ENCODE measurements around the gene LCK. TPM values are rescaled to one million over a fixed set of nuclear protein-coding genes. Genes with fewer than 3 reads are reported as not detected.
"Not testable (repeated sequence)": the region's sequence is repeated elsewhere in the genome, so short reads cannot be mapped to it uniquely, and the experiment has no call there.

LCK gene
- total RNA-seq, 2 experiments from 2014 or later: 460 to 472 TPM

GRCh38 chr1:32266921-32267591 is 16.0 kb downstream of the LCK start:
- peaks cover 34% of the 10 kb centered on the region for H3K36me3 Mint-ChIP-seq
- peak overlapping the region; percentile 99 for H3K27ac Mint-ChIP-seq
- H3K27me3 Mint-ChIP-seq: no peaks in the 10 kb centered on the region
- peaks cover 48% of the 10 kb centered on the region for H3K4me1 Mint-ChIP-seq
- DNase-seq (no peak), ATAC-seq (ENCODE audit: low read depth) (peak; percentile 44)
- no peaks in the 10 kb centered on the region for H3K9me3 Mint-ChIP-seq
- POLR2A ChIA-PET: interaction anchor here (0.6 to 16.7 kb wide), 5 partner anchors 11 to 54 kb away, joined by 3 to 183 read pairs (median 7); partner anchors contain the start of genes HDAC1 and LCK
- peak overlapping the region; percentile 90 for H3K4me3 Mint-ChIP-seq

GRCh38 chr1:32269744-32270143 is 18.7 kb downstream of the LCK start:
- peaks cover 46% of the 10 kb centered on the region for H3K36me3 Mint-ChIP-seq
- H3K27ac Mint-ChIP-seq: peak overlapping the region; percentile 68
- POLR2A ChIA-PET: interaction anchor here (0.7 to 16.7 kb wide), 6 partner anchors 11 to 142 kb away, joined by 3 to 183 read pairs (median 4); partner anchors contain the start of gene LCK
- DNase-seq (no peak), ATAC-seq (ENCODE audit: low read depth) (no peak)
- no peaks in the 10 kb centered on the region for H3K9me3 Mint-ChIP-seq
- no peak overlapping the region for H3K4me3 Mint-ChIP-seq
- no peaks in the 10 kb centered on the region for H3K27me3 Mint-ChIP-seq
- H3K4me1 Mint-ChIP-seq: peaks cover 59% of the 10 kb centered on the region

- Mint-ChIP-seq H3K4me1 (peaks cover 54% of the 10 kb centered on the region), H3K4me3 (peak overlapping the region; percentile 83), H3K9me3 (no peaks in the 10 kb centered on the region), H3K27ac (peak overlapping the region; percentile 91), H3K27me3 (no peaks in the 10 kb centered on the region), H3K36me3 (peaks cover 51% of the 10 kb centered on the region)
- ATAC-seq (ENCODE audit: low read depth) (peak; percentile 3), DNase-seq (no peak)
- POLR2A ChIA-PET: interaction anchor here (0.7 to 16.7 kb wide), 11 partner anchors 8 to 52 kb away, joined by 3 to 183 read pairs (median 5); partner anchors contain the start of genes HDAC1 and LCK
Measured at GRCh38 chr1:32272557-32273390, 21.7 kb downstream of the LCK start.

- ATAC-seq (ENCODE audit: low read depth) (peak; percentile 80), DNase-seq (peak; percentile 70)
- peak overlapping the region; percentile 83 for H3K4me3 Mint-ChIP-seq
- H3K4me1 Mint-ChIP-seq: peaks cover 56% of the 10 kb centered on the region
- H3K36me3 Mint-ChIP-seq: peaks cover 60% of the 10 kb centered on the region
- H3K27ac Mint-ChIP-seq: peak overlapping the region; percentile 91
- no peaks in the 10 kb centered on the region for H3K27me3 Mint-ChIP-seq
- H3K9me3 Mint-ChIP-seq: no peaks in the 10 kb centered on the region
- POLR2A ChIA-PET: interaction anchor here (0.5 to 2.4 kb wide), 11 partner anchors 9 to 516 kb away, joined by 3 to 14 read pairs (median 4); partner anchors contain the start of genes HDAC1 and LCK
Measured at GRCh38 chr1:32273391-32274208, 22.5 kb downstream of the LCK start.

- DNase-seq (no peak), ATAC-seq (ENCODE audit: low read depth) (no peak)
- peak overlapping the region; percentile 91 for H3K27ac Mint-ChIP-seq
- H3K27me3 Mint-ChIP-seq: no peaks in the 10 kb centered on the region
- peaks cover 71% of the 10 kb centered on the region for H3K36me3 Mint-ChIP-seq
- no peaks in the 10 kb centered on the region for H3K9me3 Mint-ChIP-seq
- POLR2A ChIA-PET: interaction anchor here (0.8 to 2.4 kb wide), 10 partner anchors 12 to 61 kb away, joined by 3 to 14 read pairs (median 4); partner anchors contain the start of genes HDAC1, LCK and MARCKSL1
- H3K4me1 Mint-ChIP-seq: peaks cover 52% of the 10 kb centered on the region
- H3K4me3 Mint-ChIP-seq: peak overlapping the region; percentile 83
Measured at GRCh38 chr1:32274646-32275340, 23.7 kb downstream of the LCK start.

GRCh38 chr1:32275424-32275823 is 24.4 kb downstream of the LCK start:
- Mint-ChIP-seq H3K36me3 (peaks cover 72% of the 10 kb centered on the region), H3K27ac (peak overlapping the region; percentile 91), H3K4me1 (peaks cover 50% of the 10 kb centered on the region), H3K4me3 (no peak overlapping the region), H3K9me3 (no peaks in the 10 kb centered on the region), H3K27me3 (no peaks in the 10 kb centered on the region)
- ATAC-seq (ENCODE audit: low read depth) (no peak), DNase-seq (no peak)
- POLR2A ChIA-PET: interaction anchor here (0.8 to 2.4 kb wide), 5 partner anchors 16 to 61 kb away, joined by 3 to 14 read pairs (median 4); partner anchors contain the start of genes HDAC1 and MARCKSL1

GRCh38 chr1:32276032-32276782 is 25.1 kb downstream of the LCK start:
- H3K27me3 Mint-ChIP-seq: no peaks in the 10 kb centered on the region
- no peak overlapping the region for H3K4me3 Mint-ChIP-seq
- peaks cover 72% of the 10 kb centered on the region for H3K36me3 Mint-ChIP-seq
- H3K27ac Mint-ChIP-seq: no peak overlapping the region
- peaks cover 47% of the 10 kb centered on the region for H3K4me1 Mint-ChIP-seq
- POLR2A ChIA-PET: interaction anchor here (0.6 to 1.2 kb wide), 4 partner anchors 21 to 241 kb away, joined by 3 to 6 read pairs (median 4); partner anchors contain the start of gene BSDC1
- no peaks in the 10 kb centered on the region for H3K9me3 Mint-ChIP-seq
- DNase-seq (no peak), ATAC-seq (ENCODE audit: low read depth) (no peak)

- not testable (repeated sequence) for H3K27me3 Mint-ChIP-seq; H3K4me1 Mint-ChIP-seq; DNase-seq; H3K4me3 Mint-ChIP-seq; ATAC-seq (ENCODE audit: low read depth); H3K9me3 Mint-ChIP-seq; H3K27ac Mint-ChIP-seq
- POLR2A ChIA-PET: interaction anchor here (1.2 kb wide), 1 partner anchor 34 kb away, joined by 3 read pairs; the partner anchor contains the start of gene LCK
- peaks cover 39% of the 10 kb centered on the region for H3K36me3 Mint-ChIP-seq
Measured at GRCh38 chr1:32284777-32285176, 33.7 kb downstream of the LCK start.

- POLR2A ChIA-PET: interaction anchor here (1.2 kb wide), 1 partner anchor 15 kb away, joined by 3 read pairs; no protein-coding TSS in a partner anchor
- H3K9me3 Mint-ChIP-seq: no peaks in the 10 kb centered on the region
- no peak overlapping the region for H3K27ac Mint-ChIP-seq
- no peak overlapping the region for H3K4me3 Mint-ChIP-seq
- peak; percentile 5 for ATAC-seq (ENCODE audit: low read depth)
- peaks cover 7% of the 10 kb centered on the region for H3K4me1 Mint-ChIP-seq
- DNase-seq: no peak
- H3K36me3 Mint-ChIP-seq: peaks cover 34% of the 10 kb centered on the region
- H3K27me3 Mint-ChIP-seq: no peaks in the 10 kb centered on the region
Measured at GRCh38 chr1:32285658-32286057, 34.6 kb downstream of the LCK start.

- Mint-ChIP-seq H3K4me1 (peaks cover 13% of the 10 kb centered on the region), H3K4me3 (no peak overlapping the region), H3K27me3 (no peaks in the 10 kb centered on the region), H3K36me3 (peaks cover 29% of the 10 kb centered on the region), H3K27ac (no peak overlapping the region), H3K9me3 (no peaks in the 10 kb centered on the region)
- POLR2A ChIA-PET: interaction anchor here (0.6 to 0.9 kb wide), 3 partner anchors 13 to 21 kb away, joined by 4 to 8 read pairs (median 5); no protein-coding TSS in a partner anchor
- ATAC-seq (ENCODE audit: low read depth) (no peak), DNase-seq (no peak)
Measured at GRCh38 chr1:32286763-32287162, 35.7 kb downstream of the LCK start.

- peaks cover 19% of the 10 kb centered on the region for H3K4me1 Mint-ChIP-seq
- H3K36me3 Mint-ChIP-seq: peaks cover 32% of the 10 kb centered on the region
- no peaks in the 10 kb centered on the region for H3K9me3 Mint-ChIP-seq
- no peak overlapping the region for H3K4me3 Mint-ChIP-seq
- H3K27me3 Mint-ChIP-seq: no peaks in the 10 kb centered on the region
- DNase-seq (no peak), ATAC-seq (ENCODE audit: low read depth) (no peak)
- no peak overlapping the region for H3K27ac Mint-ChIP-seq
- POLR2A ChIA-PET: interaction anchor here (3.8 kb wide), 1 partner anchor 47 kb away, joined by 24 read pairs; the partner anchor contains the start of gene MARCKSL1
Measured at GRCh38 chr1:32289256-32289655, 38.2 kb downstream of the LCK start.

Data from activated naive CD8-positive, alpha-beta T cell treated with anti-CD3 and anti-CD28 coated beads, Interleukin-2, amount 10 ng/mL, durations not matched to agents 7 days and 5 days (primary cell).